GM23248 (cell line): ENCODE data around the gene KCNIP1. TPM values are rescaled to one million over a fixed set of nuclear protein-coding genes. Genes with fewer than 3 reads are reported as not detected.

Experiments used
- DNase-seq: peaks from one replicate; pipeline ENCODE4 v3.0.0-alpha.2; 2015
- H2AFZ ChIP-seq: fragments of 200-600 bp; sonication (generic); 2 replicates; pipeline ENCODE4 v1.6.1; 2016; ENCODE audit warnings: antibody characterized with exemption
- H3F3A ChIP-seq: fragments of 200-600 bp; sonication (generic); 2 replicates; pipeline ENCODE4 v1.6.1; 2016; ENCODE audit warnings: mild to moderate bottlenecking, antibody characterized with exemption, mixed run types; ENCODE audit not compliant: insufficient read depth
- H3K27ac ChIP-seq: fragments of 200-600 bp; sonication (generic); 2 replicates; pipeline ENCODE4 v1.5.1; 2016; ENCODE audit warnings: mild to moderate bottlenecking
- H3K27me3 ChIP-seq: fragments of 200-600 bp; sonication (generic); replicated peaks from 2 replicates; pipeline ENCODE4 v1.6.1; 2016; ENCODE audit warnings: mild to moderate bottlenecking; ENCODE audit not compliant: insufficient read depth
- H3K36me3 ChIP-seq: fragments of 200-600 bp; sonication (generic); 2 replicates; pipeline ENCODE4 v1.6.1; 2016; ENCODE audit warnings: low read depth, mild to moderate bottlenecking
- H3K4me1 ChIP-seq: fragments of 200-600 bp; sonication (generic); 2 replicates; pipeline ENCODE4 v1.6.1; 2016; ENCODE audit warnings: mild to moderate bottlenecking; ENCODE audit not compliant: insufficient read depth
- H3K4me2 ChIP-seq: fragments of 200-600 bp; sonication (generic); one replicate; pipeline ENCODE4 v1.6.1; 2016; ENCODE audit warnings: mild to moderate bottlenecking; ENCODE audit not compliant: unreplicated experiment
- H3K4me3 ChIP-seq: fragments of 200-600 bp; sonication (generic); 2 replicates; pipeline ENCODE4 v1.5.1; 2016; ENCODE audit warnings: mild to moderate bottlenecking
- H3K79me2 ChIP-seq: fragments of 200-600 bp; sonication (generic); 2 replicates; pipeline ENCODE4 v1.6.1; 2016; ENCODE audit warnings: mild to moderate bottlenecking; ENCODE audit not compliant: insufficient read depth
- H3K9ac ChIP-seq: fragments of 200-600 bp; sonication (generic); 2 replicates; pipeline ENCODE4 v1.6.1; 2016; ENCODE audit warnings: mild to moderate bottlenecking
- H3K9me2 ChIP-seq: fragments of 200-600 bp; sonication (generic); 2 replicates; pipeline ENCODE4 v1.6.1; 2016; ENCODE audit warnings: mixed run types, mild to moderate bottlenecking, moderate library complexity; ENCODE audit not compliant: insufficient read depth
- H3K9me3 ChIP-seq: fragments of 200-600 bp; sonication (generic); one replicate; pipeline ENCODE4 v1.6.1; 2017; ENCODE audit warnings: low read depth
- H4K20me1 ChIP-seq: fragments of 200-600 bp; sonication (generic); 2 replicates; pipeline ENCODE4 v1.6.0; 2016; ENCODE audit not compliant: insufficient read depth
- EZH2 ChIP-seq: fragments of 200-600 bp; sonication (generic); IDR thresholded peaks from 2 replicates; pipeline ENCODE4 v1.6.1; 2018; ENCODE audit warnings: antibody characterized with exemption, mild to moderate bottlenecking; ENCODE audit not compliant: insufficient read depth, poor library complexity, severe bottlenecking
- EZH2phosphoT487 ChIP-seq: fragments of 200-600 bp; sonication (generic); IDR thresholded peaks from 2 replicates; pipeline ENCODE4 v1.6.1; 2018; ENCODE audit warnings: antibody characterized with exemption, moderate library complexity, mild to moderate bottlenecking, low read depth; ENCODE audit not compliant: insufficient read depth
- WGBS, 2 experiments: methylation state at CpG; one replicate each; pipeline ENCODE4 v1.1.6; 2015 to 2017; ENCODE audit warnings: low lambda C conversion rate in 2 of 2, low coverage in 1 of 2; ENCODE audit errors: missing lambda C conversion rate in 2 of 2; 5-methylcytosine and 5-hydroxymethylcytosine counted together
- in situ Hi-C: fragments of 300-500 bp; cut with MboI; formaldehyde crosslinking; loops from 2 replicates; pipeline ENCODE4 v1.15.0; 2020
- polyA plus RNA-seq: library from polyadenylated mRNA; unstranded; fragments of >200 nt; fragmentation: Nextera tagmentation; extraction: Ambion mirVana; gene quantifications from 2 replicates; pipeline ENCODE4 v1.2.1, GENCODE V29; 2016
- total RNA-seq: library from RNA; depleted of rRNA; stranded (reverse); fragments of >200 nt; shearing (Covaris generic); gene quantifications from 2 replicates; pipeline ENCODE4 v1.2.3, GENCODE V29; 2014

Gene KCNIP1
- total and polyA plus RNA-seq, 2 experiments from 2014 or later, result not detected

GRCh38 chr5:170513856-170514525 lies 10.2 kb downstream of the KCNIP1 start:
- Histone ChIP-seq H3K9me2 (no peaks in the 10 kb centered on the region), H3K27me3 (peaks cover 29% of the 10 kb centered on the region), H3K27ac (no peak overlapping the region), H3K9ac (no peak overlapping the region), H3K9me3 (no peaks in the 10 kb centered on the region), H3F3A (no peaks in the 10 kb centered on the region), H2AFZ (no peak overlapping the region), H3K4me3 (no peak overlapping the region), H3K79me2 (no peaks in the 10 kb centered on the region), H3K36me3 (no peaks in the 10 kb centered on the region), H3K4me2 (no peak overlapping the region), H4K20me1 (no peaks in the 10 kb centered on the region), H3K4me1 (no peaks in the 10 kb centered on the region)
- TF ChIP-seq EZH2, result no peak
- TF ChIP-seq EZH2phosphoT487, result no peak
- in situ Hi-C loops, result no loop called here
- DNase-seq, result no peak
- 38 to 42% methylated on average over 5 of the region's 5 CpGs for WGBS, 2 experiments

- TF ChIP-seq EZH2phosphoT487, result no peak
- TF ChIP-seq EZH2, result no peak
- no peak overlapping the region for H3K27ac ChIP-seq
- H3K9me2 ChIP-seq, result no peaks in the 10 kb centered on the region
- no peak overlapping the region for H3K4me3 ChIP-seq
- peaks cover 8% of the 10 kb centered on the region for H3K4me1 ChIP-seq
- H3F3A ChIP-seq, result peaks cover 8% of the 10 kb centered on the region
- DNase-seq, result no peak
- H3K9me3 ChIP-seq, result no peaks in the 10 kb centered on the region
- H3K27me3 ChIP-seq, result peaks cover 30% of the 10 kb centered on the region
- no peaks in the 10 kb centered on the region for H4K20me1 ChIP-seq
- in situ Hi-C loops, result no loop called here
- no peak overlapping the region for H3K9ac ChIP-seq
- no peak overlapping the region for H2AFZ ChIP-seq
- H3K4me2 ChIP-seq, result no peak overlapping the region
- 52 to 67% methylated on average over 2 of the region's 2 CpGs for WGBS, 2 experiments
- H3K79me2 ChIP-seq, result no peaks in the 10 kb centered on the region
- H3K36me3 ChIP-seq, result no peaks in the 10 kb centered on the region
Measured at GRCh38 chr5:170517411-170517810, 13.6 kb downstream of the KCNIP1 start.

- Histone ChIP-seq H3K9me3 (no peaks in the 10 kb centered on the region), H4K20me1 (no peaks in the 10 kb centered on the region), H3K27me3 (peaks cover 30% of the 10 kb centered on the region), H3K4me2 (no peak overlapping the region), H3K27ac (no peak overlapping the region), H3K4me1 (peaks cover 16% of the 10 kb centered on the region), H3K4me3 (no peak overlapping the region), H3K9me2 (no peaks in the 10 kb centered on the region), H3K36me3 (no peaks in the 10 kb centered on the region), H3K9ac (no peak overlapping the region), H3K79me2 (no peaks in the 10 kb centered on the region), H2AFZ (no peak overlapping the region), H3F3A (peaks cover 14% of the 10 kb centered on the region)
- DNase-seq, result no peak
- 50 to 52% methylated on average over 5 of the region's 5 CpGs for WGBS, 2 experiments
- TF ChIP-seq EZH2 (no peak), EZH2phosphoT487 (no peak)
- in situ Hi-C loops, result no loop called here
Measured at GRCh38 chr5:170518277-170518676, 14.5 kb downstream of the KCNIP1 start.

GRCh38 chr5:170519549-170519948 lies 15.7 kb downstream of the KCNIP1 start:
- WGBS, 2 experiments, result 59 to 66% methylated on average over 5 of the region's 5 CpGs
- H3F3A ChIP-seq, result peaks cover 14% of the 10 kb centered on the region
- no peak for TF ChIP-seq EZH2
- no peak for TF ChIP-seq EZH2phosphoT487

More at GRCh38 chr5:170519549-170519948, 15.7 kb downstream of the KCNIP1 start:
- H3K4me1 ChIP-seq, result peaks cover 16% of the 10 kb centered on the region
- H3K27me3 ChIP-seq, result peaks cover 39% of the 10 kb centered on the region
- no peaks in the 10 kb centered on the region for H3K9me3 ChIP-seq
- H3K4me3 ChIP-seq, result no peak overlapping the region
- H3K27ac ChIP-seq, result no peak overlapping the region
- no peaks in the 10 kb centered on the region for H4K20me1 ChIP-seq
- DNase-seq, result no peak
- no peaks in the 10 kb centered on the region for H3K36me3 ChIP-seq
- H3K9ac ChIP-seq, result no peak overlapping the region
- in situ Hi-C loops, result no loop called here
- H2AFZ ChIP-seq, result no peak overlapping the region
- H3K9me2 ChIP-seq, result no peaks in the 10 kb centered on the region
- H3K4me2 ChIP-seq, result no peak overlapping the region
- no peaks in the 10 kb centered on the region for H3K79me2 ChIP-seq
